Stimulated activated memory B cell treated with anti-CD40 and anti-IgM and Interleukin-4, amounts not matched to agents 10 μg/mL and 1 μg/mL and 100 μg/mL, for 72 hours (primary cell): ENCODE data around the gene ATP9B.
"Not testable (repeated sequence)": the region's sequence is repeated elsewhere in the genome, so short reads cannot be mapped to it uniquely, and the experiment has no call there.

ENCODE experiments used
- ATAC-seq: fragments of 150-1000 bp; cut with Tn5 transposase; 2 replicates; pipeline ENCODE4 v1.10.0; 2021
- H3K27ac Mint-ChIP-seq: one replicate; pipeline ENCODE4 v1.8.0; 2022; ENCODE audit warnings: mild to moderate bottlenecking, mixed read lengths
- H3K27me3 Mint-ChIP-seq: one replicate; pipeline ENCODE4 v1.8.0; 2022; ENCODE audit warnings: mixed read lengths
- H3K36me3 Mint-ChIP-seq: one replicate; pipeline ENCODE4 v1.8.0; 2022; ENCODE audit warnings: mixed read lengths
- H3K4me1 Mint-ChIP-seq: one replicate; pipeline ENCODE4 v1.8.0; 2022; ENCODE audit warnings: mixed read lengths
- H3K4me3 Mint-ChIP-seq: one replicate; pipeline ENCODE4 v1.8.0; 2022; ENCODE audit warnings: mild to moderate bottlenecking, moderate library complexity, mixed read lengths
- H3K9me3 Mint-ChIP-seq: one replicate; pipeline ENCODE4 v1.8.0; 2022; ENCODE audit warnings: mixed read lengths

Gene ATP9B

DNA sequence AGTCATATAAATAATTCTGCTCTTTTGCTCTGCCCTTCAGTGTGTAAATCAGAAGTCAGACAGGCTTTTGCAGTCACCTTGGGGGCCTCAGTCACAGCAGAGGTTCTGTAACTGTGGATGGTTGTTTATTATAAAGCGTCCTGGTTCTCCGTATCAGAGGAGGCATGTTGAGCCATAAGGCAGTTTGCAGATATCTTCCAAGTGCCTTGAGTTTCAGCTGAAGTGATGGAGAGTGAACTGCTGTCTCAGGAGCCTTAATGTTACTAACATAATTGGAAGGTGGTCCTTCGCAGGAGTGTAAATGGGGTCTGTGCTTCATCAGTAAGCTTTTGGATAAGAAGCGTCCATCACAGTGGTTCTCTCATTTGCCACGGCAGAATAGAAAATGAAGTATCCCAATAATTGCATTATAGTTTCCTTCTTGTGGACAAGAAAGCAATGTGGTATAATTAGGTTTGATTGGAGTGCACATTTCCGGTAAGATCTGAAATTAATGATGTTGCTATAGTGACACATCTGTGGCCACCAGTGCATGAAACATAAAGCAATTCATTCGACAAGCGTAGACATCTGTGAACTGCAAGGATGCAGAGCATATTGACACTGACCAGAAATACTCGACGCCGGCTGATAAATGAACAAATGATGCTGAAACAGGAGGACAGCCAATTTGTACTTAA, 214.1 kb downstream of the ATP9B start:
- peaks cover 60% of the 10 kb centered on the region for H3K36me3 Mint-ChIP-seq
- no peak overlapping the region for H3K4me3 Mint-ChIP-seq
- ATAC-seq: no peak
- H3K27ac Mint-ChIP-seq: no peak overlapping the region
- no peaks in the 10 kb centered on the region for H3K9me3 Mint-ChIP-seq
- no peaks in the 10 kb centered on the region for H3K27me3 Mint-ChIP-seq
- H3K4me1 Mint-ChIP-seq: no peaks in the 10 kb centered on the region

DNA sequence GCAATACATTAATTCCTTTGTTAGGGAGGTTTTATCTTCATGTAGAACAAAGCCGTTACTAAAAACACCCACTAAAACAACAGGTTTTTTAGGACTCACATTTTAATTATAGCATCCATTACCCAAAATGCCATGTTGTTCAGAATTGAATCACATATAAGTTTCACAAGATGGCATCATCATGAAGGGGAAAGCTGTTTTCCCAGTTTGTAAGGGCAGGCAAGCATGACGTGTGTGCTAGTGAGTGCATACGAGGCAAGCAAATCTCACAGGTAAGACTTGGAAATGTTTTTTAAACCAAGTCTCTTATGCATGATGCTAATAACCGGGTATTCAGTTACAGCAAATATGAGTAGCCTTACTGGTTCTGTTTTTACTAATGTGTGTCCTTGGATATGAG, 214.7 kb downstream of the ATP9B start:
- no peak overlapping the region for H3K27ac Mint-ChIP-seq
- no peaks in the 10 kb centered on the region for H3K4me1 Mint-ChIP-seq
- no peak for ATAC-seq
- no peak overlapping the region for H3K4me3 Mint-ChIP-seq
- H3K36me3 Mint-ChIP-seq: peaks cover 57% of the 10 kb centered on the region
- H3K27me3 Mint-ChIP-seq: no peaks in the 10 kb centered on the region
- H3K9me3 Mint-ChIP-seq: no peaks in the 10 kb centered on the region

DNA sequence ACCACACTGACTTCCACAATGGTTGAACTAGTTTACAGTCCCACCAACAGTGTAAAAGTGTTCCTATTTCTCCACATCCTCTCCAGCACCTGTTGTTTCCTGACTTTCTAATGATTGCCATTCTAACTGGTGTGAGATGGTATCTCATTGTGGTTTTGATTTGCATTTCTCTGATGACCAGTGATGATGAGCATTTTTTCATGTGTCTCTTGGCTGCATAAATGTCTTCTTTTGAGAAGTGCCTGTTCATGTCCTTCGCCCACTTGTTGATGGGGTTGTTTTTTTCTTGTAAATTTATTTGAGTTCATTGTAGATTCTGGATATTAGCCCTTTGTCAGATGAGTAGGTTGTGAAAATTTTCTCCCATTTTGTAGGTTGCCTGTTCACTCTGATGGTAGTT, 216.0 kb downstream of the ATP9B start:
- peaks cover 65% of the 10 kb centered on the region for H3K36me3 Mint-ChIP-seq
- not testable (repeated sequence) for H3K27me3 Mint-ChIP-seq, H3K9me3 Mint-ChIP-seq, H3K4me1 Mint-ChIP-seq, H3K27ac Mint-ChIP-seq, H3K4me3 Mint-ChIP-seq, ATAC-seq

DNA sequence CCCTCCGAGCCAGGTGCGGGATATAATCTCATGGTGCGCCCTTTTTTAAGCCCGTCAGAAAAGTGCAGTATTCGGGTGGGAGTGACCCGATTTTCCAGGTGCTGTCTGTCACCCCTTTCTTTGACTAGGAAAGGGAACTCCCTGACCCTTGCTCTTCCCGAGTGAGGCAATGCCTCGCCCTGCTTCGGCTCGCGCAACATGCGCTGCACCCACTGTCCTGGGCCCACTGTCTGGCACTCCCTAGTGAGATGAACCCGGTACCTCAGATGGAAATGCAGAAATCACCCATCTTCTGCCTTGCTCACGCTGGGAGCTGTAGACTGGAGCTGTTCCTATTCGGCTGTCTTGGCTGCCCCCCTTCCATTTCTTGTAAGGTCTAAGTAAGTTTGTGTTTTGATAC, 221.2 kb downstream of the ATP9B start:
- peaks cover 63% of the 10 kb centered on the region for H3K36me3 Mint-ChIP-seq
- H3K4me3 Mint-ChIP-seq, H3K27ac Mint-ChIP-seq, ATAC-seq, H3K27me3 Mint-ChIP-seq, H3K9me3 Mint-ChIP-seq, H3K4me1 Mint-ChIP-seq: not testable (repeated sequence)

DNA sequence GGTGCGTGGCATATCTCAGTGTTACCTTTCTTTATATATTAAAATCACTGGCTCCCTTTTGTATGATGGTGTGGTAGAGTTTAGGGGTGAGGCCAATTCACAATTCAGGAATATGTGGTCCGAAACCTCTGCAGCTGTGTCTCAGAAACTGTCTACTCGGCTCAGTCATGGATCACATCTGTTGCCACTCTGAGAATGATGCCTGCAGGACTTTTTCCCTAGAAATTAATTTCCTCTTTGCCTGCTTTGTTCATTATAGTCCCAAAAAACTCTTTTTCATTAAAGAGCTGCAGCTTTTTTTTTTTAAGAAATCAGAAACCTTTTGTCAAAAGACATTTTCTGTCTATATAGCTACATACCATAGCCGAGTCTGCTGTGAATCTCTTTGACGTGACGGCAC, 221.7 kb downstream of the ATP9B start:
- no peak for ATAC-seq
- Mint-ChIP-seq H3K27ac (no peak overlapping the region), H3K9me3 (no peaks in the 10 kb centered on the region), H3K4me1 (no peaks in the 10 kb centered on the region), H3K27me3 (no peaks in the 10 kb centered on the region), H3K4me3 (no peak overlapping the region), H3K36me3 (peaks cover 63% of the 10 kb centered on the region)

DNA sequence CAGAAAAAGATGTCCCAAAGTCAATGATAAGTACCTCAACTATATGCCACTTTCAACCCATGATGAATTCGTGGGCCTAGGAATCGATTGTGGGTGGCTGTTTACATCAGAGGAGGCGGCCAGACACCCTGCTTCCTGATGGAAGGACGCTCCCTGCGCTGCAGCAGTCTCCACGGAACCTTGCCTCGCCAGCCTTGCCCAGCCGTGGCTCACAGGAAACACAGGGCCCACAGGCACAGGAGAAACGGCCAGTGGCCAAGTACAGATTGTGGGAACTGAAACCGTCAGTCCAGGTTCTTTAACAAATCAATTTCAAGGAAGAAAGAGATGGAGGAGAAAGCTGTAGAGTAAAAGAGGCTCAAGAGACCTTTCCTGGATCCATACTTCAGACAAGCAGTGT, 225.0 kb downstream of the ATP9B start:
- no peaks in the 10 kb centered on the region for H3K4me1 Mint-ChIP-seq
- no peaks in the 10 kb centered on the region for H3K9me3 Mint-ChIP-seq
- ATAC-seq: no peak
- no peaks in the 10 kb centered on the region for H3K27me3 Mint-ChIP-seq
- H3K27ac Mint-ChIP-seq: no peak overlapping the region
- peaks cover 67% of the 10 kb centered on the region for H3K36me3 Mint-ChIP-seq
- no peak overlapping the region for H3K4me3 Mint-ChIP-seq

DNA sequence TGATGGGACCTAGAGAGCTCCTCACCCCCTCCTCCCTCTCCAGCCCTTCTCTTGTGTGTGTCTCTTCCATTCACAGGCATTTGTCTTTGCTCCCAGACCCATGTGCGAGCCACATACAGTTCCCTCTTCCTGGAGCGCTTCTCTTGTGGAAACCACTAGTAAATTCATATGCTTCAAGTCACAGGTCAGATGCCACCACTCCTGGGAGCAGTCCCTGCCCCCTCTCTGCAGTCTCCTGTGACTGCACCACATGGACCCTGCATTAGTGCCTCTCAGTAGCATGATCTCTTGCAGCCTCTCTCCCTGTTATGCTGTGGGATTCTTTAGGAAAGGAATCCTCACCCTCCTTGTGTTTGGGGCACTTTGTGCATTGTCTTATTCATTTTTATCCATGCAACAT, 230.1 kb downstream of the ATP9B start:
- Mint-ChIP-seq H3K4me3 (no peak overlapping the region), H3K27ac (no peak overlapping the region), H3K36me3 (peaks cover 45% of the 10 kb centered on the region), H3K9me3 (no peaks in the 10 kb centered on the region), H3K4me1 (no peaks in the 10 kb centered on the region), H3K27me3 (no peaks in the 10 kb centered on the region)
- ATAC-seq: no peak

DNA sequence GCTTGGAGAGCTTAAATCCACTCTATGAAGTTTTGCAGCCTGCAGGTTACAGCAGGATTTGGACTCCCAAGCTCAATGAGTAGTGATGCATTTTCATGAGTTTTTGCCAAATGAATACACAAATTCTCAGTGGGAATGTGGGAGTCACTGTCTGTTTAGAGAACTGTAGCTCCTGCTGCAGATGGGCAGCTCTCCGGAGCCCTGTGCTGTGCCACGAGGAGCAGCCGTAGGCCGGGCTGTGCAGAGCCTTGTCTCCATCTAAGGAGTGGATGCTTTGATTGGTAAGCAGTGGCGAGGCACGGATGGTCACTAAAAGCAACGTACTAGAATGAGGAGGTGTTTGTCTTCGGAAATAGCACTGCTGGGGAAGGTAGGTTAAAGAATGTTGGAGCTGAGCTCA, 230.5 kb downstream of the ATP9B start:
- Mint-ChIP-seq H3K4me3 (no peak overlapping the region), H3K27me3 (no peaks in the 10 kb centered on the region), H3K36me3 (peaks cover 45% of the 10 kb centered on the region), H3K4me1 (no peaks in the 10 kb centered on the region), H3K27ac (no peak overlapping the region), H3K9me3 (no peaks in the 10 kb centered on the region)
- no peak for ATAC-seq

DNA sequence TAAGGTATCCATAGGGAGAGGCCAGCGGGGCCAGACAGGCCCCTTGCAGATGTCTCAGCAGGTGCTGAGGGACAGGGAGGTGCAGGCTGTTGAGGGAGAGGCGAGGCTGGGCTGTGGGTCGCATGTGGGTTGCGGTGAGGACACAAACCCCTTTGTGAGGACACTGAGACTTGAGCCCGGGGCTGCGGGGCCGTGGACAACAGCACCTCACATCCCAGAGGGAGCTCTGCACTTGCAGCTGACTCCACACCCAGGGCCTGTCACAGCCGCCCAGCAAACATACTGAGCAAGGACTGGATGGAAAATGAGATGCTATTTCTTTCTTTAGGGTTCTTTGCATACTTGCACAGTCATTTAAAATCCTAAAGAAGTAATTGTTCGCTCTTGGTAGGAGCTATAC, 231.2 kb downstream of the ATP9B start:
- no peaks in the 10 kb centered on the region for H3K27me3 Mint-ChIP-seq
- peaks cover 48% of the 10 kb centered on the region for H3K36me3 Mint-ChIP-seq
- H3K27ac Mint-ChIP-seq: no peak overlapping the region
- no peaks in the 10 kb centered on the region for H3K4me1 Mint-ChIP-seq
- no peaks in the 10 kb centered on the region for H3K9me3 Mint-ChIP-seq
- ATAC-seq: no peak
- no peak overlapping the region for H3K4me3 Mint-ChIP-seq

DNA sequence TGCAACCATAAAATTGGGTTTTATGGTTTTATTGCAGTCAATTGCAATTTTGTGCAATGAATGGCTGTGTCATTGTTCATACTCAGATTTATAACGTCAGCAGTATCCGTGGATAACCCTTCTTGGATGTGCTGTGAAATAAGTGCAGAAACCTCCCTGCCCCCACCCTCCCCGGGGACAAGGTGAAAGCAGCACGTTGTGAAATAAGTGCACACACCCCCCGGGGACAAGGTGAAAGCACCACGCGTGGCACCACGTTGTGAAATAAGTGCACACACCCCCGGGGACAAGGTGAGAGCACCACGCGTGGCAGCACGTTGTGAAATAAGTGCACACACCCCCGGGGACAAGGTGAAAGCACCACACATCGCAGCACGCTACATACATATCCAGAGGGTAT, 232.9 kb downstream of the ATP9B start:
- no peak overlapping the region for H3K4me3 Mint-ChIP-seq

DNA sequence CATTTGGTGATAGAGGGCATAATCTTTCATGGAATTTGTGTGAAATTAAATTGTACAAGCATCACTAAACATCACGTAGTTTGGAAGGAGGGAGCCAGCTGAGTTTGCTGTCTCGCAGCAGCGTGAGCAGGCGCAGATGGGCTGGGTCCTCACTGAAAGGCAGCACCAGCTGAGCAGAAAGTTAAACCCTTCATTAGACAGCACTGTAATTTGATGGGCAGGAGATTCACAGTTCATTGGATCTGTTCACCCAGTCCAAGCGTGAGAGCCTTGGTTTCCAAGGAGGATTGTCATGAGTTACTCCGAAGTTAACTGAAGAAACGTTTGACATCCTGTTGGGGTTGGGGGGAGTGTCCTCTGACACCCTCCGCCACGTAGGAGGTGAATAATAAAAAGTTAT, 236.7 kb downstream of the ATP9B start:
- no peak for ATAC-seq
- no peaks in the 10 kb centered on the region for H3K9me3 Mint-ChIP-seq
- peaks cover 5% of the 10 kb centered on the region for H3K4me1 Mint-ChIP-seq
- no peaks in the 10 kb centered on the region for H3K27me3 Mint-ChIP-seq
- no peak overlapping the region for H3K4me3 Mint-ChIP-seq
- no peak overlapping the region for H3K27ac Mint-ChIP-seq
- H3K36me3 Mint-ChIP-seq: peaks cover 52% of the 10 kb centered on the region

More for the DNA sequence above, 232.9 kb downstream of the ATP9B start:
- ATAC-seq: no peak
- no peaks in the 10 kb centered on the region for H3K27me3 Mint-ChIP-seq
- H3K36me3 Mint-ChIP-seq: peaks cover 53% of the 10 kb centered on the region
- H3K27ac Mint-ChIP-seq: no peak overlapping the region
- no peaks in the 10 kb centered on the region for H3K9me3 Mint-ChIP-seq
- no peaks in the 10 kb centered on the region for H3K4me1 Mint-ChIP-seq

DNA sequence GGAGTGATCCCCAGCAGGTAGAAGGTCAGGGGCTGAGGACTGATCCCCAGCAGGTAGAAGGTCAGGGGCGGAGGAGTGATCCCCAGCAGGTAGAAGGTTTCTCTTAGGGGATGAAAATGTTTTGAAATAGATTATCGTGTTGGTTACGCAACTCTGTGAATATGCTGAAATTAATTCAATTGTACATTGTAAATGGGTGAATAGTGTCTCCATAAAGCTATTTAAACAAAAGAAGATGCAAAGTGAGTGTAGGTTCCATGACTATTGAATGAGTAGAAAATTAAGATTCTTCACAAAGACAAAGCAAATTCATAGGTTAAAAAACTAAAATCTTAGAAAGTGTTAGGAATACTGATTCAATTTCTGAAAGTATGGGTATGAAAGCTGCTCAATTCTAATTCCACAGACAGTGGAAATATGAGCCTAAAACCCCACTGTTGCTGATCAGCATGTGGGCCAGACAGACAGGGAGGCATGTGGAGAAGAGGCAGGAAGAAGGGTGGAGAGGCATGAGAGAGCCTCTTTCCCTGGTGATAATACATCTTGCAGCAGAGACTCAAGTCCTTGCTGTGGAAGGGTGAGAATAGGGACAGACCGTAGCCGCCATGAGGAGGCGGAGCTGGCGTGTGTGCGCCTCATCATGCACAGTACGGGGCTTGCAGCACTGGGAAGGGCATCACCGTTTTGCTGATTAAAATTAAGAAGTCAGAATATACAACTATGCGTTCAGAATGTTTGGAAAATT, 240.6 kb downstream of the ATP9B start:
- H3K27ac Mint-ChIP-seq: no peak overlapping the region
- peaks cover 5% of the 10 kb centered on the region for H3K4me1 Mint-ChIP-seq
- no peak overlapping the region for H3K4me3 Mint-ChIP-seq
- no peaks in the 10 kb centered on the region for H3K9me3 Mint-ChIP-seq
- no peaks in the 10 kb centered on the region for H3K27me3 Mint-ChIP-seq
- ATAC-seq: no peak
- peaks cover 73% of the 10 kb centered on the region for H3K36me3 Mint-ChIP-seq

DNA sequence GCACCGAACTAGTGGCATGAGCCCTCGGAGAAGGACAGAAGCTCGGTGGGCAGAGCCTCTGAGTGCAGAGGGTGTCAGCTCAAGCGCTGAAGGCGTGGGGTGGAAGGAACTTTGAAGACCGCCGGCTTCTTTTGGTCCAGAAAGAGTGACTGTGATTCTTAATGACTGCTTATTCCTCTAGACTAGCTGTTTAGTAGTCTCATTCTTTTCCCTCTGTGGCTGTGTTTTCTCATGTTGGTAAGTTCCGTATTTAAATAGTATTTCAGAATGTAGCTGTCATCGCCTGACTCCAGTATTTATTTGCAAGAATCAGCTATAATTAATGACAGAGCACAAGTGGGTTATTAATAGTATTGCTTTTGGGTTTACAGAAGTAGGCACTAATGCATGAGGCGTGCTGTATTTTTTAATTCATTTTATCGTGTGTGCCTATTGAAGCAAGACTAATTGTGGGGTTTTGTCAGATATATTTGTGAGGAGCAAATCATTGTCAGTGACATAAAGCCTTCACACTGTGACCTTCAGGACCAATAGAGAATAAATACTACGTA, 245.7 kb downstream of the ATP9B start:
- H3K27me3 Mint-ChIP-seq: no peaks in the 10 kb centered on the region
- peaks cover 78% of the 10 kb centered on the region for H3K36me3 Mint-ChIP-seq
- no peak for ATAC-seq
- H3K4me1 Mint-ChIP-seq: no peaks in the 10 kb centered on the region
- H3K27ac Mint-ChIP-seq: no peak overlapping the region
- peaks cover 6% of the 10 kb centered on the region for H3K9me3 Mint-ChIP-seq
- H3K4me3 Mint-ChIP-seq: no peak overlapping the region

DNA sequence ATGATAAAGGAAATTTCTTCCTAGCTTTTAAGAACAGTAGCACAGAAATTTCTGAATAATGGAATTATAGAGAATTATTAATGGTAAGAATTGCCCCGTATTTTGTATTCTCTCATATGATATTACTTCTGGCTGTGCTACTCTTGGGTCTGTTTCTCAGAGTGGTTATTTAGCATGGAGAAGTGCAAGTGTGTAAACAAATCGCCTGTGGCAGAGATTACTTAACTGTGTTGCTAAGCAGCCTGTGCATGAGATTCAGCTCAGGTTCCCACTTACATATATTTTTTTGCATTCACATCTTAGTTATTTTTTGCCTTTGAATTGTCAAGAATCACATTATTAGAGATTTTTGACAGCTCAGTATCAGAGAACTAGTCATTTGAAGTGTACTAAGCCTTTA, 246.4 kb downstream of the ATP9B start:
- H3K9me3 Mint-ChIP-seq: peaks cover 6% of the 10 kb centered on the region
- no peak overlapping the region for H3K27ac Mint-ChIP-seq
- no peaks in the 10 kb centered on the region for H3K4me1 Mint-ChIP-seq
- H3K27me3 Mint-ChIP-seq: no peaks in the 10 kb centered on the region
- no peak overlapping the region for H3K4me3 Mint-ChIP-seq
- ATAC-seq: no peak
- H3K36me3 Mint-ChIP-seq: peaks cover 81% of the 10 kb centered on the region

DNA sequence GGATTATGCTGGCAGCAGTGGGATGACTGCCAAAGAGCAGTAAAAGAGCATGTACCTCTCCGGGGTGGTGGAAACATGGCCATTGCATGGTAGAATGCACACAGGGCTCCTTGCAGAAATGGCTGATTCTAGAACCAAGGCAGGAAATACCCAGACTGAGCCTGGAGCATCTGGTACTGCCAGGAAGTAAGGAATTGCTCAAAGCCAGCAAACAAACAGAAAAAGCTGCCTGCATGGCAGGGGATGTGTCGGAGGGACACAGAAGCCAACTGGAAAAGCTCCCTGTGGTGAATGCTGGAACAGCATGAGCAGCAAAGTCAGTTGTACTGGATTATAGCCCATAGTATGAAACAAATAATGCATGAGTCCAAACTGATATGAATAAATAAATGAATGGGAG, 248.5 kb downstream of the ATP9B start:
- Mint-ChIP-seq H3K27ac (no peak overlapping the region), H3K27me3 (no peaks in the 10 kb centered on the region), H3K4me1 (no peaks in the 10 kb centered on the region), H3K9me3 (peaks cover 6% of the 10 kb centered on the region), H3K4me3 (no peak overlapping the region), H3K36me3 (peaks cover 77% of the 10 kb centered on the region)
- ATAC-seq: no peak

DNA sequence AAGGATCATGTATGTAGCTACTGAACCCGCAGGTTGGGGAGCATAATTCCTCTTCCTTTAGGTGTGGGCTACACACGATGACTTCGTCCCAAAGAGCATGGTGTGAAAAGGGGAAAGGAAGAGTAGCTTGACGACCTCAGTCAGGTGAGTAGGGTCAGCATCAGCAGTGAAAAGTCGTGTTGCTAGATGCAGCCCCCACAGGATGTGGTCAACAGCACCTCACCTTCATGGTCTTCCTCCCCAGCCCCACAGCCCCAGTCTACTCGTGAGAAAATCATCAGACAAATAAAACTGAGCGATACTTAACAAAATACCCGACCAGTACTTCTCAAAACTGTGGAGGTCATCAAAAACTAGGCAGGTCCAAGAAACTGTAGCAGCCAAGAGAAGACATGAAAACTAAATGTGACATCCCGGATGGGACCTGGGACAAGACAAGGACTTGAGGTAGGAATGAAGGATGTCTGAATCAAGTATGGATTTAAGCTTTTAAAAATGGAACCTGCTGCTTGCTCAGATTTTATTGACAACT, 249.0 kb downstream of the ATP9B start:
- no peak overlapping the region for H3K4me3 Mint-ChIP-seq
- peaks cover 76% of the 10 kb centered on the region for H3K36me3 Mint-ChIP-seq
- no peak overlapping the region for H3K27ac Mint-ChIP-seq
- no peaks in the 10 kb centered on the region for H3K4me1 Mint-ChIP-seq
- H3K9me3 Mint-ChIP-seq: peaks cover 6% of the 10 kb centered on the region
- H3K27me3 Mint-ChIP-seq: no peaks in the 10 kb centered on the region
- no peak for ATAC-seq
